GM18951 (cell line): ENCODE measurements around the gene DNASE1L2.

Experiments
- POLR2A ChIP-seq: IDR thresholded peaks from 4 replicates; pipeline ENCODE4 v1.6.1; 2011; ENCODE audit warnings: mild to moderate bottlenecking; ENCODE audit not compliant: insufficient read length, insufficient read depth; ENCODE audit errors: extremely low read depth
- in situ Hi-C: fragments of 300-500 bp; cut with MboI; formaldehyde crosslinking; loops from one replicate; pipeline ENCODE4 v1.12.0; 2022; ENCODE audit warnings: low sequenced_read_pairs, mixed read lengths, inconsistent platforms; ENCODE audit not compliant: unreplicated experiment

DNASE1L2 gene

DNA sequence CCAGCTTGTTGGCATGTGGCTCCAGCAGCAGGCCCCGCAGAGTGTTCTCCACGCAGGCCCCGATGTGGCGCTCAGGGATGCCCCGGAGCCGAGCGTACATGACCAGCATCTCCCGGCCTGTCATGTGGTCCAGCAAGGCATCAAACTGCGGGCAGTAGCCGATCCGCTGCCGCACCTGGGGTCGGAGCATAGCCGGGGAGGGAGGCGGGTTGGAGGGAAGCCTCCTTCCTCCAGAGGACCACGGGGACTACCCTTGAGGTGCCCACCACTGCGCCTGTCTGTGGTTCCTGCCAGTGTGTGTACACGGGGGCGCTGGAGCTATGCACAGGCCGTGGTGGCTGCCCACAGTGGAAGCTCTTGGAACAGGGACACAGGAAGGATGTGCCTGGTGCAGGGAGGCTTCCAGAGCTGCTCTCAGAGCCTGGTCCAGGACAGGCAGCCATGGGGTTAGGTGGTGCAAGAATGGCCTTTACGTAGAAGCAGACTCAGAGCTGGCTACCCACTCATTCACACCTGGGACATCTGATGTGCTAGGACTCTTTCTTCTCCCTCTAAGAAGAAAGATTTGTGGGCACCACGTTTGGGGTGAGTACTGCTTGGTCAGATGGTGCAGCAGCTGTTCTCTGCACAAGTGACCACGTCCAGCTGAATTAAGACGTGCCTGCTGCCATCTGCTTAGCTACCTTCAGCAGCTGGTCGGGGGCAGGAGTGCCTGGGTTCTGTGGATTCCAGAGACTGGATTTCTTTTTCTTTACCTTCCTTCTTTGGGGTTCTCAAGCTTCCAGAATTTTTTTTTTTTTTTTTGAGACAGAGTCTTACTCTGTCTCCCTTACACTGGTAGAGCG lies 42.9 kb downstream of the DNASE1L2 start:
- in situ Hi-C loops: no loop called here
- TF ChIP-seq POLR2A: no peak

DNA sequence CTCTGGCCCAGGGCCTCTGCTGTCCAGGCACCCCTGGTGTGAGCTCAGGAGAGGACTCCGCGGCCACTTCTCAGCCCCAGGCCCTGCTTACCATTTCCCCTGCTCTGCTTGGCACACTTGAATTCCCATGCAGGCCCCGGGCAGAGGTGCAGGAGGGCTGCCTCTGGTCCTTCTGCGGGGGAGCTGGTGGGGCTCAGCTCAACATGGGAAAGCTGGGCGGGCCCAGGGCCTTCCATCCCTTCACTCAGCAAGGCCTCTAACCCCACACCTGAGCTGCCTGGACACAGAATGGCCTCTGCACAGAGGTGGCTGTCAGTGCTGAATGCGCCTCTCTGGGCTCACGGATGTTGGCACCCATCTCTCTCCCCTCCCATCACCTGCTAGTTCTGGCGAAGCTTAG lies 44.2 kb downstream of the DNASE1L2 start:
- in situ Hi-C loops: no loop called here
- TF ChIP-seq POLR2A: no peak

DNA sequence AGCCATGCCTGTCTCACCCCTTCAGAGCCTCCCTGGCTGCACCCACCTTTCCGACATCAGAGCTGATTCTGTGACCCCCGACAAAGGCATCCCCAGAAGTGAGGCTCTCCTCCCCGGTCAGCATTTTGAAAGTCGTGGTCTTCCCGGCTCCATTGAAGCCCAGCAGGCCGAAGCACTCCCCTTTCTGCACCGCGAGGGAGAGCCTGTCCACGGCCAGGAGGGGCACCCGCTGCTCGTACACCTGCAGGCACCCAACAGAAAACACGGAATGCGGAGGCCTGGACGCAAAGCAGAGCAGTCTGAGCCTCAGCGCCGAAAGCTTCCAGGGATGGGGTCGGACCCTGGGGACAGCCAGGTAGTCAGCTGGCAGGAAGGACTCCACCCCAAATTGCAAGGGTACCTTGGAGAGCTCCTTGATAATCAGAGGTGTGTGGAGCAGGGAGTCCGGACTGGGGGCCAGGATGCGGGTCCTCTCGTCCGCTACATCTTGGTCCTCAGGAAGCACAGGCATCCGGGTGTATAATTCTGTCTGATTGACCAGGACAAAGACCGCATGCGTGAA lies 44.8 kb downstream of the DNASE1L2 start:
- in situ Hi-C loops: no loop called here
- TF ChIP-seq POLR2A: no peak

DNA sequence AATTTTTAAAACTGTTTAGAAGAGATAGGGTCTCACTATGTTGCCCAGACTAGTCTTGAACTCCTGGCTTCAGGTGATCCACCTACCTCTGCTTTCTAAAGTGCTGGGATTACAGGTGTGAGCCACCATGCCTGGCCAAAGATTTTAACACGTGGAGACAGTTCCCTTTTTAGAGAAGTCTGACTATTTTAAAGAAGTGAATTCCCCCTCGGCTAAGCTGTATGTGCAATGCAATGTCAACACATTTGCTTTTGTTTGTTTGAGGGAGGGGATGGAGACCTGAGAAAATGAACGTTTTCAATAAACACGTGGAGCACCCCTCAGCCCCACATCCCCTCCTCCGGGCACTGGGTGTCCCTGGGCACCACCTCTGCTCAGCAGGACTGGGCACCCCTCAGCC lies 46.0 kb downstream of the DNASE1L2 start:
- in situ Hi-C loops: no loop called here
- TF ChIP-seq POLR2A: no peak

DNA sequence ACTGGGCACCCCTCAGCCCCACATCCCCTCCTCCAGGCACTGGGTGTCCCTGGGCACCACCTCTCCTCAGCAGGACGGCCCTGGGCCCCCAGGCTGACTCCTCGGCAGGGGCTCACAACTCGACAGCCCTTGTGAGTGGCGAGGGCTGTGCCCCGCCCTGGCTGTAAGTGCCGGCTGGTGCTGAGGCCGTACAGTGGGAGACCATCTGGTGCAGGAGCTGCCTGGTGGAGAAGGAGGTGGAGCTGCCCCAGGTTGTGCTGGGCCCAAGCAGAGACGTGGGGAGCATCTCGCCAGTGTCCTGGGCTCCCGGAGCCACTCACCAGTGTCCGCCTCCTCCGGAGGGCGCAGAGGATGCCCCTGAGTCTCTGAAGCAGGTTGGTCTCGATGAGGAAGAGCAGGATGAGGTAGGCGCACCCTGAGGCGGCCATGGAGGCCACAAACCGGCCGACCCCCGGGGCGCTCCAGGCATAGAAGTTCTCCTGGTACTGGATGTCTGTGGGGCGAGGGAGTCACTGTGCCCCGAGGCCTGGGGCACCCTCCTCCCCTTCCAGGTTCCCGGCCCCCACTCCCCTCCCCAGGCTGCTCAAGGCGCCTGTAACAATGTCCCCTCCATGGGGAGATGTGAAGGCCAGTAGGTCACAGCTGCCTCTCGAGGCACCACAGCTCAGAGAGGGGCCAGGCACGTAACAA lies 46.8 kb downstream of the DNASE1L2 start:
- no peak for TF ChIP-seq POLR2A
- in situ Hi-C loops: no loop called here

DNA sequence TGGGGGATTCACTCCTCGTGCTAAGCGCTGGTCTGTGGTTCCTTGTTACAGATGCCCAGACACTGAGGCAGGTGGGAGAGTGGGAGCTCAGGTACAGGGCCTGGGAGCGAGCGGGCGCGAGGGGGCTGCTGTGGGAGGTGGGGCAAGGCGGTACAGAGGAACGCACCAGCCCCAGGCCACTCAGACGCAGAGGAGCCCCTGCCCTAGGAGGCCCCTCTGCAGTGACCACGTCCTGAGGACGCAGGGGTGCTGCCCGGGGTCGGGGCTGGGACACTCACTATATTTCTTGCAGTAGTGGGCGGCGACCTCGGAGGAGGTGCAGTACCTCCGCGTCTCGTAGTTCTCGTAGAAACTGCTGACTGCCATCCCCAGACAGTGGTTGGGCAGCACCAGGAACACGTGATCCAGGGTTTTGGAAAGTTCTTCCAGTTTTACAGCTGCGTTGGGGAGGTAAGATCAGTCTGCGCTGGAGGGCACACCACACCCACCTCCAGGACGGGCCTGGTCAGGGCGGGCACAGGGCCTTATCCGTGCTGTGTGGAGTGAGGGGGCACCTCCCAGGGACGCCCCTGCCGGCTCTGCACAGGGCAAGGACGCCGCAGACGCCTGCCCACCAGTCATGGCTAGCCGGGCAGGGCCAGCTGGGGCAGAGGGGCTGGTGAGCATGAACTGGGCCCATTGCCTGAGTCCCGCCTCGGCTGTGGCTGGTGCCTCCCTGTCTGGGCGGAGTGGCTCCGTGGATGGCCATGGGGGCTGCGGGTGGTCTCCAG lies 47.9 kb downstream of the DNASE1L2 start:
- TF ChIP-seq POLR2A: no peak
- in situ Hi-C loops: no loop called here

DNA sequence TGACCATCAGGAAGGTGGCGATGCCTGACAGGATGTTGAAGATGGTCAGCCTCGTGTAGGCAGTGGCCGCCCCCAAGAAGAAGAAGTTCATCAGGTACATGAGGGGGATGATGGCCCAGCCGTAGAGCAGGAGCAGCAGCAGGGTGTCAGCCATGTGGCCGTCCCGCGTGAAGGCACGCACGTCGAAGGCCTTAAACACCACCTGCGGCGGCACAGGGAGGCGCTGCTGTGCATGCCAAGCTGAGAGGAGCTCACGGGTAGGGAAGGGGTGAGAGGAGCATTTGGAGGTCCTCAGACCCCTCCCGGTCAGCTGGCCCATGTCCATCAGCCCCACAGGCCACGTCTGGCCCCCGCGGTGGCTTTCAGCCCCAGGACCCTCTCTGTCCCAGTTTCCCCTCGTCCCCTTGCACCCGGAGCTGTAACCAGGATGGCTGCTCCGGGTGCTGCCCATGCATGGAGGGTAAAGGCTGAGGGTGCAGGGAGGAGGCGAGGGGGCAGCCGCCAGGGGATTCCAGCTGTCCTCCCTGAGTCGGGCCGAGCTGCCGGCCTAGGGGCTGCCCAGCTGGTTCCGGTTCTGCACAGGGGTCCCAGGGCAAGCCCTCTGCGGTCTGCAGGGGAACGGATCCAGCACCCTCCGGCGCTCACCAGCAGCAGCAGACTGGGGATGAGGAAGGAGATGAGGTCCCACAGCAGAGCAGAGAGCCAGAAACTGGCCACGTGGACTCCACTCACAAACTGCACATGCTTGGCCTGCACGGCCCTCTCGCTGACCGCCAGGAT lies 48.7 kb downstream of the DNASE1L2 start:
- no peak for TF ChIP-seq POLR2A
- in situ Hi-C loops: no loop called here

DNA sequence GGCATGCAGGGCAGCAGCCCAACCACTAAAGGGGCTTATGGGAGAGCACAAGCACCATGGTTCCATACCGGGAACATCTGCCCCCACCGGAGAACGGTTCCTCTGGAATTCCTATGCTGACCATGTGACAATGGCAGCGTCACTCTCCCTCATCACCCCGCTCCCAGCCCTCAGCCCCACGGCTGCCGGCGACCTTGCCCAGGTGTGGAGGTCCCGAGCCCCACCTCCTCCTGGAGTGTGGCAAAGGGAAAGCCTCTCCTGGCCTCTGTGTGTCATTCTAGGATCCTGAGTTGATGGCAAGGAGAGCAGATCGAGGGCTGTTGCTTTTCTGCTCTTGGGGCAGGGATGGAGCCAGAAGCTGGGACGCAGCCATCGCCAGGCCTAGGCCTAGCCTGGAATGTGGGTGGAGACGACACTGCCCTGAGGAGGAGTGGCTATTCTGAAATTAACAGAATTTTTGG lies 49.5 kb downstream of the DNASE1L2 start:
- TF ChIP-seq POLR2A: no peak
- in situ Hi-C loops: no loop called here

DNA sequence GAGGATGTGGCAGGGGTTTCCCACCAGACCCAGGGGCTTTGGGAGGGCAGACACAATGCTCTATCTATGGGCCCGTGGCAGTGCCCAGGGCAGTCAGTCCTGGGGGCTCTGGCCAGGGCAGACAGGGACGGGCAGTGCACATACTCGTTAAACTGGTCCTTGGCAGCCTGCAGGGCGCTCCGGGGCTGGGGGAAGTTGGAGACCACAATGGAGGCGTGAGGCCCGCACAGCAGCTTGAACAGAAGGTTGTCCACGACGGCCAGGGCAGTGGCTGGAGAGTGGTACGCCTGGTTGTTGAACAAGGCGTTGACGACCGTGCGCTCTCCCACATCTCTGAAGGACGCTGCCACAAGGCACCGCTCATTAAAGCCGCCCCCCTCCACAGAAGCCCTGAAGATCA lies 50.3 kb downstream of the DNASE1L2 start:
- in situ Hi-C loops: no loop called here
- no peak for TF ChIP-seq POLR2A

DNA sequence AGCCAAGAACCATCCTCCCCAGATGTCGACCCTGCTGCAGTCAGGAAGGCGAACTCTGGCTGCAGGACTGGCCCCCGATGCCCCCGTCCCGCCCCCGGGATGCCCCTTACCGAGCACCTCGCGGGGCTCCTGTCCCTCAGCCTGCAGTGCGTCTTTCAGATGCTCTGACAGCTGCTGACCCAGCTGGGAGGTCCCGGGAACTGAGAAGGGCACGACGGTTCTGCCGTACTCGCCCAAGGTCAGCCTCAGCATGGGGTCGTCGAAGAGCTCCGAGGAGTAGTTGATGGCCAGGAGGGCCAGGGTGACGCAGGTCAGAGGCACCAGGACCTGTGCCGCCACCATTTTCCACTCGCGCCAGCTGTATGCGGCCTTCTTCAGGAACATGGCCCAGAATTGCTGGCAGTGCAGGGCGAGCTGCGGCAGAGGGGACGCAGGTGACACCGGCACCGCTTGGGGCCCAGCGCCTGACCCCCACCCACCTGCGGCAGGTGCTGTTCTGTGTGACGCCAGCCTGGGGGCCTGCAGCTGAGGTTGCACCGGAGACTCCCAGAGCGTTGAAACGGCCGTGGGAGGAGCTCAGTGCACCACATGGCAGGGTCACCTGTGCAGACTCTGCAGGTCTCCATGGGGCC lies 51.8 kb downstream of the DNASE1L2 start:
- in situ Hi-C loops: no loop called here
- TF ChIP-seq POLR2A: no peak
